COLO829 (cell line): ENCODE results near the gene RAVER2.

ENCODE experiments used
- DNase-seq: peaks from one replicate; pipeline ENCODE4 v3.0.0; 2012; ENCODE audit warnings: low spot score

RAVER2 gene

GRCh38 chr1:64878931-64879611 is 134.2 kb downstream of the RAVER2 start:
- no peak for DNase-seq

- DNase-seq = no peak
Measured at GRCh38 chr1:64880449-64880848, 135.6 kb downstream of the RAVER2 start.

GRCh38 chr1:64881281-64881680 is 136.4 kb downstream of the RAVER2 start:
- no peak for DNase-seq
